Ishikawa (cell line): ENCODE results near the gene NKD1.

ENCODE experiments used
- CEBPB ChIP-seq: IDR thresholded peaks from 2 replicates; pipeline ENCODE4 v1.6.1; 2012
- EP300 ChIP-seq: IDR thresholded peaks from 2 replicates; pipeline ENCODE4 v1.6.1; 2012; ENCODE audit warnings: borderline replicate concordance
- NFIC ChIP-seq: IDR thresholded peaks from 2 replicates; pipeline ENCODE4 v1.6.1; 2012
- RAD21 ChIP-seq: IDR thresholded peaks from 2 replicates; pipeline ENCODE4 v1.6.1; 2012; ENCODE audit warnings: low read depth
- TAF1 ChIP-seq: IDR thresholded peaks from 2 replicates; pipeline ENCODE4 v1.6.1; 2012; ENCODE audit warnings: low read depth, mild to moderate bottlenecking
- TCF12 ChIP-seq: IDR thresholded peaks from 2 replicates; pipeline ENCODE4 v1.6.1; 2012; ENCODE audit warnings: low read depth
- YY1 ChIP-seq: IDR thresholded peaks from 2 replicates; pipeline ENCODE4 v1.6.1; 2012; ENCODE audit warnings: low read depth
- ZBTB7A ChIP-seq: IDR thresholded peaks from 2 replicates; pipeline ENCODE4 v1.6.1; 2012; ENCODE audit warnings: low read depth
- TF ChIP-seq, protein P1 (sequence below): IDR thresholded peaks from 2 replicates; pipeline ENCODE4 v1.6.1; 2012
- TF ChIP-seq, protein P2 (sequence below): IDR thresholded peaks from 2 replicates; pipeline ENCODE4 v1.6.1; 2012; ENCODE audit warnings: low read depth, mild to moderate bottlenecking

DNA sequence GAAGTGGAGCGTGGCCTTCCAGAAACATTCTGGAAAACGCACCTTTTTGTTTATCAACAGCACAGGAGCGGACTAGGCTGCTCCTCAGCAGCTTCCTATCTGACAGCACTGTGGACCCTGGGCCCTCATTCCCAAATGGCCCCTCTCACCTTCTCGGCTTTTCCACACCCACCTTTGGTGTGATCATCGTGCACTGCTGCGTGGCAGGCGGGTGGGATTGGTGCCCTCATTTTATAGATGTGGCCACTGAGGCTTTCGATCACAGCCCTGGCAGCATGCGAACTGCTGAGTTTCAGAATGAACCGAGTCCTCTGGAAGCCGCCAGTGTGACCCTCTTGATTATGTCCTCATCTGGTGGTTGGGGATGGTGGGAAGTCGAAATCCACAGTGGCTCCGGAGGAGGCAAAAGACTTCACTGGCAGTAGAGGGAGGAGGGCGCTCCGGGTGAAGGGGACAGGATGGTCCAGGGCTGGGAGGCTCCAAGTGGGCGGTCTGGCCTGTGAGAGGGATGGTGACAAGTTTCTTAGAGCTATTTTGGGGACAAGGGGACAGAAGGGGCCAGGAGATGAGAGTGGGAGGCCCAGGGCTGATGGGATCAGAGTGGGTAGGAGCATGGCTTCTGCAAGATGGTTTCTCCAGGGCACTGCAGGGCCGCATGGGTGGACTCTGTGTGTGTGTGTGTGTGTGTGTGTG is 49.5 kb downstream of the NKD1 start:
- TF ChIP-seq TCF12, result no peak
- no peak for TF ChIP-seq RAD21
- TF ChIP-seq, protein P1, sequence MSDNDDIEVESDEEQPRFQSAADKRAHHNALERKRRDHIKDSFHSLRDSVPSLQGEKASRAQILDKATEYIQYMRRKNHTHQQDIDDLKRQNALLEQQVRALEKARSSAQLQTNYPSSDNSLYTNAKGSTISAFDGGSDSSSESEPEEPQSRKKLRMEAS, result no peak
- no peak for TF ChIP-seq YY1
- TF ChIP-seq TAF1, result no peak
- no peak for TF ChIP-seq EP300
- TF ChIP-seq, protein P2, sequence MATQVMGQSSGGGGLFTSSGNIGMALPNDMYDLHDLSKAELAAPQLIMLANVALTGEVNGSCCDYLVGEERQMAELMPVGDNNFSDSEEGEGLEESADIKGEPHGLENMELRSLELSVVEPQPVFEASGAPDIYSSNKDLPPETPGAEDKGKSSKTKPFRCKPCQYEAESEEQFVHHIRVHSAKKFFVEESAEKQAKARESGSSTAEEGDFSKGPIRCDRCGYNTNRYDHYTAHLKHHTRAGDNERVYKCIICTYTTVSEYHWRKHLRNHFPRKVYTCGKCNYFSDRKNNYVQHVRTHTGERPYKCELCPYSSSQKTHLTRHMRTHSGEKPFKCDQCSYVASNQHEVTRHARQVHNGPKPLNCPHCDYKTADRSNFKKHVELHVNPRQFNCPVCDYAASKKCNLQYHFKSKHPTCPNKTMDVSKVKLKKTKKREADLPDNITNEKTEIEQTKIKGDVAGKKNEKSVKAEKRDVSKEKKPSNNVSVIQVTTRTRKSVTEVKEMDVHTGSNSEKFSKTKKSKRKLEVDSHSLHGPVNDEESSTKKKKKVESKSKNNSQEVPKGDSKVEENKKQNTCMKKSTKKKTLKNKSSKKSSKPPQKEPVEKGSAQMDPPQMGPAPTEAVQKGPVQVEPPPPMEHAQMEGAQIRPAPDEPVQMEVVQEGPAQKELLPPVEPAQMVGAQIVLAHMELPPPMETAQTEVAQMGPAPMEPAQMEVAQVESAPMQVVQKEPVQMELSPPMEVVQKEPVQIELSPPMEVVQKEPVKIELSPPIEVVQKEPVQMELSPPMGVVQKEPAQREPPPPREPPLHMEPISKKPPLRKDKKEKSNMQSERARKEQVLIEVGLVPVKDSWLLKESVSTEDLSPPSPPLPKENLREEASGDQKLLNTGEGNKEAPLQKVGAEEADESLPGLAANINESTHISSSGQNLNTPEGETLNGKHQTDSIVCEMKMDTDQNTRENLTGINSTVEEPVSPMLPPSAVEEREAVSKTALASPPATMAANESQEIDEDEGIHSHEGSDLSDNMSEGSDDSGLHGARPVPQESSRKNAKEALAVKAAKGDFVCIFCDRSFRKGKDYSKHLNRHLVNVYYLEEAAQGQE, result no peak
- no peak for TF ChIP-seq NFIC
- no peak for TF ChIP-seq ZBTB7A
- no peak for TF ChIP-seq CEBPB
